Suppressor macrophage (primary cell): Measurements from ENCODE around the gene GPC3.
A peak's percentile ranks its signal among the peaks of the same experiment; 100 is the strongest.

Experiments
- DNase-seq, 4 experiments: peaks; one replicate each; pipeline ENCODE4 v3.0.0-alpha.2; 2020 to 2022

Gene GPC3

GRCh38 chrX:133677123-133678063, 308.0 kb downstream of the GPC3 start:
- no peak for DNase-seq

- DNase-seq: no peak
These were observed 308.9 kb downstream of the GPC3 start for GRCh38 chrX:133676344-133677122.

GRCh38 chrX:133674726-133675470, 310.5 kb downstream of the GPC3 start:
- no peak for DNase-seq

- peak; percentile 35 to 59 (median 55) for DNase-seq
These were observed 315.0 kb downstream of the GPC3 start for GRCh38 chrX:133670383-133670782.

- DNase-seq: no peak
These were observed 316.2 kb downstream of the GPC3 start for GRCh38 chrX:133669214-133669613.

- DNase-seq: peak in 1 of 4 experiments; percentile 3
These were observed 317.0 kb downstream of the GPC3 start for GRCh38 chrX:133668225-133668931.

GRCh38 chrX:133666256-133666655, 319.1 kb downstream of the GPC3 start:
- DNase-seq: no peak

- DNase-seq: peak in 3 of 4 experiments; percentile 14 to 44 (median 40)
These were observed 323.2 kb downstream of the GPC3 start for GRCh38 chrX:133661962-133662839.

GRCh38 chrX:133660281-133660680, 325.1 kb downstream of the GPC3 start:
- DNase-seq: peak; percentile 65 to 85 (median 74)

GRCh38 chrX:133658293-133658911, 327.0 kb downstream of the GPC3 start:
- DNase-seq: no peak

GRCh38 chrX:133655275-133656265, 329.8 kb downstream of the GPC3 start:
- peak in 2 of 4 experiments; percentile 30 to 41 for DNase-seq

- peak in 2 of 4 experiments; percentile 61 to 64 for DNase-seq
These were observed 330.6 kb downstream of the GPC3 start for GRCh38 chrX:133654811-133655210.

- DNase-seq: peak in 3 of 4 experiments; percentile 51 to 72 (median 59)
These were observed 332.0 kb downstream of the GPC3 start for GRCh38 chrX:133653358-133653757.

GRCh38 chrX:133652185-133652584, 333.2 kb downstream of the GPC3 start:
- no peak for DNase-seq

- peak in 2 of 4 experiments; percentile 22 to 42 for DNase-seq
These were observed 335.2 kb downstream of the GPC3 start for GRCh38 chrX:133650239-133650638.

- DNase-seq: peak in 2 of 4 experiments; percentile 11 to 17
These were observed 335.7 kb downstream of the GPC3 start for GRCh38 chrX:133649651-133650050.

GRCh38 chrX:133648594-133648993, 336.8 kb downstream of the GPC3 start:
- DNase-seq: no peak

GRCh38 chrX:133646719-133647116, 338.7 kb downstream of the GPC3 start:
- peak in 3 of 4 experiments; percentile 32 to 73 (median 71) for DNase-seq
